GM13976 (cell line): ENCODE data around the gene CTIF.

Experiments
- DNase-seq: peaks from one replicate; pipeline ENCODE4 v3.0.0; 2012; ENCODE audit warnings: low spot score
- in situ Hi-C: fragments of 300-500 bp; cut with MboI; formaldehyde crosslinking; loops from one replicate; pipeline ENCODE4 v1.12.0; 2022; ENCODE audit warnings: low sequenced_read_pairs, mixed read lengths, inconsistent platforms; ENCODE audit not compliant: unreplicated experiment
- TF ChIP-seq, protein P1 (sequence below): IDR thresholded peaks from 2 replicates; pipeline ENCODE4 v1.5.1; 2012; ENCODE audit warnings: borderline replicate concordance, mild to moderate bottlenecking; ENCODE audit not compliant: insufficient read depth; ENCODE audit errors: extremely low read depth, missing control alignments, control extremely low read depth

CTIF gene

DNA sequence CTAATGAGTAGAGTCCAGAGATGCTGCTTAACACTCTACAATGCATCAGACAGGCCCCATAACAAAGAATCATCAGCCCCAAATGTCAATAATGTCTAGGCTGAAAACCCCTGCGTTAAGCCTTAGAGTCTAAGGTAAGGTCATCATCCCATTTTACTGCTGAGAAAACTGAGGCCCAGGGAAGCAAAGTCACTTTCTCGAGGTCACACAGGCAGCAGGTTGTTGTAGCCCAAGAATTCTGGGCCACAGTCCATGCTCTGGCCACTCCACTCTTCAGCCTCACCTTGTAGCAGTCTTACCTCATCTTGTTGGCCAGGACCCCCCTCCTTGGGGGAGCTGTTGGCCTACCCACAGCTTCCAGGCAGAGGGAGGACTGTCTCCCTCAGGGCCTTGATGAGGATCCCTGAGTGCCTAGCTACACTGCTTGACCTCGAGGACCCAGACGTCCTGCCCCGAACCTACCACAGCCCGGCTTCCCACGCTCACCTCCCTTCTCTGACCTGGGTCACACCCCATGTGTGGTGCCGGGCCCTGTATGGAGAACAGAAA is 357.6 kb downstream of the CTIF start:
- TF ChIP-seq, protein P1, sequence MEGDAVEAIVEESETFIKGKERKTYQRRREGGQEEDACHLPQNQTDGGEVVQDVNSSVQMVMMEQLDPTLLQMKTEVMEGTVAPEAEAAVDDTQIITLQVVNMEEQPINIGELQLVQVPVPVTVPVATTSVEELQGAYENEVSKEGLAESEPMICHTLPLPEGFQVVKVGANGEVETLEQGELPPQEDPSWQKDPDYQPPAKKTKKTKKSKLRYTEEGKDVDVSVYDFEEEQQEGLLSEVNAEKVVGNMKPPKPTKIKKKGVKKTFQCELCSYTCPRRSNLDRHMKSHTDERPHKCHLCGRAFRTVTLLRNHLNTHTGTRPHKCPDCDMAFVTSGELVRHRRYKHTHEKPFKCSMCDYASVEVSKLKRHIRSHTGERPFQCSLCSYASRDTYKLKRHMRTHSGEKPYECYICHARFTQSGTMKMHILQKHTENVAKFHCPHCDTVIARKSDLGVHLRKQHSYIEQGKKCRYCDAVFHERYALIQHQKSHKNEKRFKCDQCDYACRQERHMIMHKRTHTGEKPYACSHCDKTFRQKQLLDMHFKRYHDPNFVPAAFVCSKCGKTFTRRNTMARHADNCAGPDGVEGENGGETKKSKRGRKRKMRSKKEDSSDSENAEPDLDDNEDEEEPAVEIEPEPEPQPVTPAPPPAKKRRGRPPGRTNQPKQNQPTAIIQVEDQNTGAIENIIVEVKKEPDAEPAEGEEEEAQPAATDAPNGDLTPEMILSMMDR = no peak
- DNase-seq = no peak
- in situ Hi-C loops = loop anchor here (25.0 kb wide), 1 partner anchor 91 kb away; no protein-coding TSS in a partner anchor

DNA sequence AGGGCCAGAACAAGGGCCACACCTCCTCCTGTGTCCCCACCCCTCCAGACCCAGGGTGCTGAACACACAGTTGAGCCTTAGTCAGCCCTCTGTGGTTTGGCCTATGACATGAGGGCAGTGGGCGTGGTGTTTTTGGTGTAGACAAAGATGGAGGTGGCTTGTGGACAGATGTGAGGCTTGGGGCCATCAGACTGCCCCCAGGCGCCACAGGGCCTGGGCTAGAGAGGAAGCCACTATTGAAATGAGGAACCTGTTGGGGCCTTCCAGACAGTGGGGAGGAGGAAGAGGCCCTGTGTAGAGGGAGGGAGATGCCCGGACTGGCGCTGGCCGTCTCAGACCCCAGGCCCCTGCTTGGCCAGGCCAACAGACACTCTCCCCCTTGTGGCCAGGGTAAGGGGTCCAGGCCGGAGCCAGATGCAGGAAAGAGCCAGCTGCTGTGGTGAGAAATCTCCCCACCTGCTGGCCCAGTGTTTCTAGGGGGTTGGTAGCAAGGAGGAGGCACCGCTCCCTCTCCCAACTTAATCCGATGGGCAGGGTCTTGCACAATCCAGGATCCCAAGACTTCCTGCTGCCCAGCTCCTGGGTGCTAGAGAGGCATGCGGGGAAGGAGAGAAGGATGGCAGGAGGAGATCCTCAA is 358.2 kb downstream of the CTIF start:
- TF ChIP-seq, protein P1 = no peak
- peak; percentile 75 for DNase-seq
- in situ Hi-C loops = loop anchor here (25.0 kb wide), 1 partner anchor 90 kb away; no protein-coding TSS in a partner anchor

GRCh38 chr18:48897531-48897930 is 358.7 kb downstream of the CTIF start:
- in situ Hi-C loops = loop anchor here (25.0 kb wide), 1 partner anchor 90 kb away; no protein-coding TSS in a partner anchor
- TF ChIP-seq, protein P1 = no peak
- no peak for DNase-seq

DNA sequence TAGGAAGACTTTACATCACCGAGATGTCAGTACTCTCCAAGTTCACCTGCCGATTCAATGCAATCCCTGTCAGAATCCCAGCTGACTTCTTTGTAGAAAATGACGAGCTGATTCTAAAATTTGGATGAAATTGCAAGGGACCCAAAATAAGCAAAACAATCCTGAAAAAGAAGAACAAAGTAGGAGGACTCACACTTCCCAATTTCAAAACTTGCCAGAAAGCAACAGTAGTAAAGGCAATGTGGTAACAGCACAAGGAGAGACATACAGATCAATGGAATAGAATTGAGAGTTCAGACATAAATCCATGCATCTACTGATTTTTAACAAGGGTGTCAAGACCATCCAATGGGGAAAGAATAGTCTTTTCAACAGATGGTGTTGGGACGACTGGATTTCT is 359.7 kb downstream of the CTIF start:
- in situ Hi-C loops = loop anchor here (25.0 kb wide), 1 partner anchor 89 kb away; no protein-coding TSS in a partner anchor
- DNase-seq = no peak
- TF ChIP-seq, protein P1 = no peak

- TF ChIP-seq, protein P1 = no peak
- DNase-seq = no peak
These were observed 360.8 kb downstream of the CTIF start for GRCh38 chr18:48899558-48900174.

DNA sequence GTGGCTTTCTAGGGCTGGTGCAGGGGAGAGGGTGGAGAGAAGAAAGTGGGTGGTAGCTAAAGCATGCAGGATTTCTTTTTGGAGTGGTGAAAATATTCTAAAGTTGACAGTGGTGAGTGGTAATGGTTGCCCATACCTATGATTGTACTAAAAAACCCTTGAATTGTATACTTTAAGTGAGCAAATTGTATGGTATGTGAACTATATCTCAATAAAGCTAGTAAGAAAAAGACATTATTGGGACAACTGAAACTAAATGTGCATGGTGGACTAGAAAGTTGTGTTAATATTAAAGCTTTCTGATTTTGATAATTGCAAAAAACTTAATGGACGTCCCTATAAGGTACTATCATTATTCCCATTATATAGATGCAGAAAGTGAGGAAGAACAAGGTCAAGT is 361.6 kb downstream of the CTIF start:
- TF ChIP-seq, protein P1 = no peak
- in situ Hi-C loops = no loop called here
- no peak for DNase-seq

More at GRCh38 chr18:48899558-48900174, 360.8 kb downstream of the CTIF start:
- in situ Hi-C loops = loop anchor here (25.0 kb wide), 1 partner anchor 88 kb away; no protein-coding TSS in a partner anchor
